HG03196 (cell line): ENCODE data around the gene SPAG17.

Source experiments
- ATAC-seq: cut with Tn5 transposase; IDR thresholded peaks from one replicate; pipeline ENCODE4 v1.9.1; 2021; ENCODE audit not compliant: unreplicated experiment

The SPAG17 gene

GRCh38 chr1:118169016-118169415 is 16.0 kb downstream of the SPAG17 start:
- no peak for ATAC-seq

- ATAC-seq: no peak
These were observed 24.2 kb downstream of the SPAG17 start for GRCh38 chr1:118160806-118161205.

- ATAC-seq: no peak
These were observed 25.5 kb downstream of the SPAG17 start for GRCh38 chr1:118159569-118159968.

GRCh38 chr1:118158924-118159323 is 26.1 kb downstream of the SPAG17 start:
- no peak for ATAC-seq

- ATAC-seq: no peak
These were observed 27.5 kb downstream of the SPAG17 start for GRCh38 chr1:118157506-118157905.

GRCh38 chr1:118155106-118155505 is 29.9 kb downstream of the SPAG17 start:
- no peak for ATAC-seq

- ATAC-seq: no peak
These were observed 30.8 kb downstream of the SPAG17 start for GRCh38 chr1:118154220-118154619.

- ATAC-seq: no peak
These were observed 33.6 kb downstream of the SPAG17 start for GRCh38 chr1:118151312-118151937.

GRCh38 chr1:118149799-118150198 is 35.2 kb downstream of the SPAG17 start:
- no peak for ATAC-seq

GRCh38 chr1:118148034-118148433 is 37.0 kb downstream of the SPAG17 start:
- no peak for ATAC-seq

GRCh38 chr1:118147522-118147921 is 37.5 kb downstream of the SPAG17 start:
- no peak for ATAC-seq

- ATAC-seq: no peak
These were observed 39.3 kb downstream of the SPAG17 start for GRCh38 chr1:118145721-118146120.

GRCh38 chr1:118144684-118145083 is 40.3 kb downstream of the SPAG17 start:
- ATAC-seq: no peak

GRCh38 chr1:118143831-118144230 is 41.2 kb downstream of the SPAG17 start:
- ATAC-seq: no peak

GRCh38 chr1:118143121-118143520 is 41.9 kb downstream of the SPAG17 start:
- ATAC-seq: no peak

- no peak for ATAC-seq
These were observed 42.5 kb downstream of the SPAG17 start for GRCh38 chr1:118142546-118142945.

GRCh38 chr1:118137900-118138299 is 47.1 kb downstream of the SPAG17 start:
- no peak for ATAC-seq

- ATAC-seq: peak; percentile 100
These were observed 48.7 kb downstream of the SPAG17 start for GRCh38 chr1:118136187-118136941.

- no peak for ATAC-seq
These were observed 53.0 kb downstream of the SPAG17 start for GRCh38 chr1:118132000-118132399.

GRCh38 chr1:118128761-118129160 is 56.3 kb downstream of the SPAG17 start:
- no peak for ATAC-seq

- ATAC-seq: no peak
These were observed 61.0 kb downstream of the SPAG17 start for GRCh38 chr1:118124064-118124463.

GRCh38 chr1:118123116-118123839 is 61.8 kb downstream of the SPAG17 start:
- no peak for ATAC-seq
